PC-3 (cell line): ENCODE data around the gene OR52K2. TPM values are rescaled to one million over a fixed set of nuclear protein-coding genes. Genes with fewer than 3 reads are reported as not detected.
A peak's percentile ranks its signal among the peaks of the same experiment; 100 is the strongest.
"Not testable (repeated sequence)": the region's sequence is repeated elsewhere in the genome, so short reads cannot be mapped to it uniquely, and the experiment has no call there.

Experiments
- ATAC-seq: fragments of 200-7000 bp; cut with Tn5 transposase; 2 replicates; pipeline ENCODE4 v1.9.1; 2020; ENCODE audit warnings: mild to moderate bottlenecking, moderate library complexity
- BruUV-seq: library from RNA; stranded (reverse); fragments of 400-500 nt; replicated peaks from 2 replicates; lab custom pipeline; 2021; lab: Mats Ljungman, UMichigan
- CTCF ChIA-PET: fragments of 300-600 bp; sonication (Branson Sonifier 250); formaldehyde crosslinking; loops from one replicate; lab custom pipeline; 2022; ENCODE audit warnings: antibody characterized with exemption; lab: Charles Lee
- POLR2A ChIA-PET: fragments of 300-600 bp; sonication (Branson Sonifier 250); formaldehyde crosslinking; loops from one replicate; lab custom pipeline; 2022; ENCODE audit warnings: antibody characterized with exemption; ENCODE audit not compliant: unreplicated experiment; lab: Charles Lee
- DNase-seq: peaks from one replicate; pipeline ENCODE4 v3.0.0-alpha.2; 2015
- H2AFZ ChIP-seq: fragments of 300-600 bp; sonication (generic); 2 replicates; pipeline ENCODE4 v1.6.0; 2016; ENCODE audit warnings: antibody characterized with exemption, low read length
- H3F3A ChIP-seq: fragments of 300-600 bp; sonication (generic); one replicate; pipeline ENCODE4 v1.6.0; 2017; ENCODE audit warnings: antibody characterized with exemption, low read length, control low read depth, mild to moderate bottlenecking; ENCODE audit not compliant: unreplicated experiment
- H3K27ac ChIP-seq: fragments of 300-600 bp; sonication (generic); 2 replicates; pipeline ENCODE4 v1.5.1; 2016; ENCODE audit warnings: mild to moderate bottlenecking, low read length
- H3K27me3 ChIP-seq: fragments of 300-600 bp; sonication (generic); 2 replicates; pipeline ENCODE4 v1.6.1; 2016; ENCODE audit warnings: low read length, mixed read lengths
- H3K36me3 ChIP-seq: fragments of 300-600 bp; sonication (generic); 2 replicates; pipeline ENCODE4 v1.6.1; 2016; ENCODE audit warnings: low read depth, mixed run types, low read length, mixed read lengths
- H3K4me1 ChIP-seq: fragments of 300-600 bp; sonication (generic); 2 replicates; pipeline ENCODE4 v1.5.1; 2016; ENCODE audit warnings: low read length; ENCODE audit not compliant: insufficient read depth
- H3K4me2 ChIP-seq: fragments of 300-600 bp; sonication (generic); 2 replicates; pipeline ENCODE4 v1.6.0; 2016; ENCODE audit warnings: low read length
- H3K4me3 ChIP-seq: fragments of 300-600 bp; sonication (generic); 2 replicates; pipeline ENCODE4 v1.5.1; 2016; ENCODE audit warnings: mild to moderate bottlenecking, low read length, mixed read lengths
- H3K79me2 ChIP-seq: fragments of 300-600 bp; sonication (generic); 2 replicates; pipeline ENCODE4 v1.6.1; 2017; ENCODE audit warnings: low read length, mixed read lengths
- H3K9ac ChIP-seq: fragments of 300-600 bp; sonication (generic); 2 replicates; pipeline ENCODE4 v1.6.0; 2016; ENCODE audit warnings: mild to moderate bottlenecking, low read length
- H3K9me2 ChIP-seq: fragments of 300-600 bp; sonication (generic); replicated peaks from 2 replicates; pipeline ENCODE4 v1.6.1; 2016; ENCODE audit warnings: mixed run types, low read length, mixed read lengths
- H3K9me3 ChIP-seq: fragments of 300-600 bp; sonication (generic); 2 replicates; pipeline ENCODE4 v1.6.1; 2016; ENCODE audit warnings: low read length, mixed read lengths
- H4K20me1 ChIP-seq: fragments of 300-600 bp; sonication (generic); 2 replicates; pipeline ENCODE4 v1.6.1; 2016; ENCODE audit warnings: low read length, mixed read lengths
- EZH2 ChIP-seq: fragments of 300-600 bp; sonication (generic); IDR thresholded peaks from one replicate; pipeline ENCODE4 v1.6.1; 2017; ENCODE audit warnings: antibody characterized with exemption, mild to moderate bottlenecking, low read length; ENCODE audit not compliant: unreplicated experiment
- EZH2phosphoT487 ChIP-seq: fragments of 300-600 bp; sonication (generic); IDR thresholded peaks from 2 replicates; pipeline ENCODE4 v1.6.1; 2018; ENCODE audit warnings: mild to moderate bottlenecking, antibody characterized with exemption, low read length, borderline replicate concordance
- intact Hi-C: fragments of 100-400 bp; cut with micrococcal nuclease; formaldehyde crosslinking; loops from 2 replicates; pipeline ENCODE4 v1.9.0; 2023
- total RNA-seq: library from RNA; depleted of rRNA; stranded (reverse); fragments of >200 nt; gene quantifications from 2 replicates; pipeline ENCODE4 v1.2.3, GENCODE V29; 2014
- TF ChIP-seq, protein P1 (sequence below): fragments of 300-600 bp; sonication (generic); conservative IDR thresholded peaks from 2 replicates; pipeline ENCODE4 v1.5.1; 2017; ENCODE audit warnings: antibody characterized with exemption, low read depth, mild to moderate bottlenecking, low read length

OR52K2 gene
- total RNA-seq, 1 experiment from 2014 or later, result not detected

- ATAC-seq (no peak), DNase-seq (peak; percentile 77)
- no peaks in the 10 kb centered on the region for H4K20me1 ChIP-seq
- ChIA-PET CTCF (no interaction called here), POLR2A (no interaction called here)
- no peaks in the 10 kb centered on the region for H3K36me3 ChIP-seq
- no TSS peak for BruUV-seq
- H3F3A ChIP-seq, result peaks cover 6% of the 10 kb centered on the region
- peak overlapping the region; percentile 44; the same call in 1 of the 2 replicates for H3K4me2 ChIP-seq
- H3K9ac ChIP-seq, result no peak overlapping the region
- no peaks in the 10 kb centered on the region for H3K9me3 ChIP-seq
- TF ChIP-seq, protein P1, sequence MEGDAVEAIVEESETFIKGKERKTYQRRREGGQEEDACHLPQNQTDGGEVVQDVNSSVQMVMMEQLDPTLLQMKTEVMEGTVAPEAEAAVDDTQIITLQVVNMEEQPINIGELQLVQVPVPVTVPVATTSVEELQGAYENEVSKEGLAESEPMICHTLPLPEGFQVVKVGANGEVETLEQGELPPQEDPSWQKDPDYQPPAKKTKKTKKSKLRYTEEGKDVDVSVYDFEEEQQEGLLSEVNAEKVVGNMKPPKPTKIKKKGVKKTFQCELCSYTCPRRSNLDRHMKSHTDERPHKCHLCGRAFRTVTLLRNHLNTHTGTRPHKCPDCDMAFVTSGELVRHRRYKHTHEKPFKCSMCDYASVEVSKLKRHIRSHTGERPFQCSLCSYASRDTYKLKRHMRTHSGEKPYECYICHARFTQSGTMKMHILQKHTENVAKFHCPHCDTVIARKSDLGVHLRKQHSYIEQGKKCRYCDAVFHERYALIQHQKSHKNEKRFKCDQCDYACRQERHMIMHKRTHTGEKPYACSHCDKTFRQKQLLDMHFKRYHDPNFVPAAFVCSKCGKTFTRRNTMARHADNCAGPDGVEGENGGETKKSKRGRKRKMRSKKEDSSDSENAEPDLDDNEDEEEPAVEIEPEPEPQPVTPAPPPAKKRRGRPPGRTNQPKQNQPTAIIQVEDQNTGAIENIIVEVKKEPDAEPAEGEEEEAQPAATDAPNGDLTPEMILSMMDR, result no peak
- TF ChIP-seq EZH2 (no peak), EZH2phosphoT487 (no peak)
- H2AFZ ChIP-seq, result no peak overlapping the region
- H3K79me2 ChIP-seq, result no peaks in the 10 kb centered on the region
- peaks cover 38% of the 10 kb centered on the region for H3K4me1 ChIP-seq
- H3K9me2 ChIP-seq, result no peaks in the 10 kb centered on the region
- intact Hi-C loops, result loop anchor here (5.0 kb wide), 1 partner anchor 92 kb away; the partner anchor contains the start of gene TRIM21
- H3K27ac ChIP-seq, result no peak overlapping the region
- no peaks in the 10 kb centered on the region for H3K27me3 ChIP-seq
- no peak overlapping the region for H3K4me3 ChIP-seq
Measured at GRCh38 chr11:4484310-4484709, 35.2 kb downstream of the OR52K2 start.

DNA sequence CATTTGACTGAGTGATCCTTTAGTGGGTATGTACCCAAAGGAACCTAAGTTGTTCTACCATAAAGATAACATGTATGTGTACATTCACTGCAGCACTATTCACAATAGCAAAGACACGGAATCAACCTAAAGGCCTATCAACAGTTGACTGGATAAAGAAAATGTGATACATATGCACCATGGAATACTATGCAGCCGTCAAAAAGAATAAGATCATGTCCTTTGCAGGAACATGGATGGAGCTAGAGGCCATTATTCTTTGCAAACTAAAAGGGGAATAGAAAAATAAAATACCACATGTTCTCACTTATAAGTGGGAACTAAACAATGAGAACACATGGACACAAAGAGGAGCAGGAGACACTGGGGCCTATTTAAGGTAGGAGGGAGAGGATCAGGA, 42.3 kb downstream of the OR52K2 start:
- DNase-seq, H3K4me3 ChIP-seq, intact Hi-C loops, H3K27ac ChIP-seq, H3K79me2 ChIP-seq, H3K36me3 ChIP-seq, H3K9ac ChIP-seq, H3F3A ChIP-seq, H3K9me3 ChIP-seq, POLR2A ChIA-PET, H4K20me1 ChIP-seq, H2AFZ ChIP-seq, H3K4me1 ChIP-seq, CTCF ChIA-PET, BruUV-seq, ATAC-seq, H3K9me2 ChIP-seq, H3K4me2 ChIP-seq: not testable (repeated sequence)
- peaks cover 26% of the 10 kb centered on the region for H3K27me3 ChIP-seq

DNA sequence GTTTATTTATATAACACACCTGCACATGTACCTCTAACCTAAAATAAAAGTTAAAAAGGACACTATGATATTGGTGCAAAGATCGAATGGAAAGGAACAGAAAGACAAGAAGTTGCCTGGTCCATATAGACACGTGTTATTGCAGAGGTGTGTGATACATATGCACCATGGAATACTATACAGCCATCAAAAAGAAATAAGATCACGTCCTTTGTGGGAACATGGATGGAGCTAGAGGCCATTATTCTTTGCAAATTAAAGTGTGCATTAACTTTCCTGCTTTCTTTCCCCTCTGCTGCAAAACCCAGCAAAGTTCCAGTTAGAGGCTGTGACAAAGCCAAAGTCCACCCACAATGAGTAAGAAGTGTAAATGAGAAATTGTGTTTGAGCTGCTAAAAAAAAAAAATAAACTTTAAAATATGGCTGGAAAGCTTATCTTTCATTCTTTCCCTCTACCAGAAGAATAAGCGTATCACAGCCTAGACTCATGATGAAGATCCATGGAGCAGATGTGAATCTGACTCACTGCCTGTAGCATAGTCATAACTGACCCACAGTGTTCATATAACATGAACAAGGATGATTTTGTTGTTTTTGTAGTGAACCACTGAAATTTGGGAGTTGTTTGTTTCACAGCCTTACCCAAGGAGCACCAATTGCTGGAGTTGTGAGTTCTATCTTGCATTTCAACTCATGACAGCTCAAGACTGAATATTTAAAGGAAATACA, 42.9 kb downstream of the OR52K2 start:
- ChIA-PET CTCF (interaction anchor here (3.6 kb wide), 1 partner anchor 305 kb away, joined by 25 read pairs; no protein-coding TSS in a partner anchor), POLR2A (no interaction called here)
- Histone ChIP-seq H3K9me3 (no peaks in the 10 kb centered on the region), H3K9me2 (no peaks in the 10 kb centered on the region), H4K20me1 (no peaks in the 10 kb centered on the region), H3K27me3 (peaks cover 33% of the 10 kb centered on the region), H3K27ac (no peak overlapping the region), H3K4me2 (no peak overlapping the region), H3K4me1 (no peaks in the 10 kb centered on the region), H3K79me2 (no peaks in the 10 kb centered on the region), H3F3A (no peaks in the 10 kb centered on the region), H3K4me3 (no peak overlapping the region), H3K9ac (no peak overlapping the region), H2AFZ (no peak overlapping the region), H3K36me3 (no peaks in the 10 kb centered on the region)
- TF ChIP-seq EZH2 (no peak), EZH2phosphoT487 (no peak)
- TF ChIP-seq, protein P1, result no peak
- intact Hi-C loops, result no loop called here
- BruUV-seq, result no TSS peak
- ATAC-seq (no peak), DNase-seq (no peak)
